HG02623 (cell line): ENCODE results near the gene DPF3.

ENCODE experiments used
- ATAC-seq: cut with Tn5 transposase; IDR thresholded peaks from one replicate; pipeline ENCODE4 v1.9.1; 2021; ENCODE audit warnings: moderate library complexity; ENCODE audit not compliant: unreplicated experiment

Gene DPF3

GRCh38 chr14:72688990-72689671 lies 204.8 kb downstream of the DPF3 start:
- no peak for ATAC-seq

GRCh38 chr14:72686832-72687231 lies 207.1 kb downstream of the DPF3 start:
- ATAC-seq: no peak

GRCh38 chr14:72686101-72686500 lies 207.8 kb downstream of the DPF3 start:
- no peak for ATAC-seq

- ATAC-seq: no peak
These were observed 208.4 kb downstream of the DPF3 start for GRCh38 chr14:72685456-72685855.

- no peak for ATAC-seq
These were observed 210.1 kb downstream of the DPF3 start for GRCh38 chr14:72683787-72684186.

- ATAC-seq: no peak
These were observed 211.7 kb downstream of the DPF3 start for GRCh38 chr14:72682188-72682587.

- no peak for ATAC-seq
These were observed 212.9 kb downstream of the DPF3 start for GRCh38 chr14:72680853-72681640.

GRCh38 chr14:72679536-72680151 lies 214.3 kb downstream of the DPF3 start:
- ATAC-seq: no peak

GRCh38 chr14:72679141-72679535 lies 214.8 kb downstream of the DPF3 start:
- no peak for ATAC-seq

- ATAC-seq: no peak
These were observed 215.5 kb downstream of the DPF3 start for GRCh38 chr14:72678356-72678755.

GRCh38 chr14:72677664-72678063 lies 216.2 kb downstream of the DPF3 start:
- ATAC-seq: no peak

- ATAC-seq: no peak
These were observed 218.8 kb downstream of the DPF3 start for GRCh38 chr14:72675126-72675525.

GRCh38 chr14:72673179-72673578 lies 220.7 kb downstream of the DPF3 start:
- ATAC-seq: no peak

GRCh38 chr14:72666610-72667009 lies 227.3 kb downstream of the DPF3 start:
- ATAC-seq: no peak

- no peak for ATAC-seq
These were observed 228.6 kb downstream of the DPF3 start for GRCh38 chr14:72665259-72665658.

- ATAC-seq: no peak
These were observed 229.2 kb downstream of the DPF3 start for GRCh38 chr14:72664651-72665050.

GRCh38 chr14:72663956-72664650 lies 229.8 kb downstream of the DPF3 start:
- ATAC-seq: no peak

- ATAC-seq: no peak
These were observed 230.8 kb downstream of the DPF3 start for GRCh38 chr14:72663076-72663487.

- ATAC-seq: no peak
These were observed 231.7 kb downstream of the DPF3 start for GRCh38 chr14:72662214-72662613.

- no peak for ATAC-seq
These were observed 236.5 kb downstream of the DPF3 start for GRCh38 chr14:72657214-72657921.

GRCh38 chr14:72653026-72653425 lies 240.9 kb downstream of the DPF3 start:
- no peak for ATAC-seq
